ENCODE measurements around the gene IKZF5.

- TF ChIP-seq CTCF (IDR thresholded peaks at IDR 0.05; ENCODE audit: low read depth, low read length, missing input control): no peak
- no peak for TF ChIP-seq MAX (IDR thresholded peaks at IDR 0.05)
- no peak for TF ChIP-seq TAF1 (conservative IDR thresholded peaks at IDR 0.05)
- no peak for TF ChIP-seq RAD21 (IDR thresholded peaks at IDR 0.05)
- no peak for TF ChIP-seq ATF3 (IDR thresholded peaks at IDR 0.05)
- TF ChIP-seq JUND (IDR thresholded peaks at IDR 0.05): no peak
- TF ChIP-seq EGR1 (IDR thresholded peaks at IDR 0.05; ENCODE audit: low read depth in 2 of 2): no peak
- TF ChIP-seq, protein P1, sequence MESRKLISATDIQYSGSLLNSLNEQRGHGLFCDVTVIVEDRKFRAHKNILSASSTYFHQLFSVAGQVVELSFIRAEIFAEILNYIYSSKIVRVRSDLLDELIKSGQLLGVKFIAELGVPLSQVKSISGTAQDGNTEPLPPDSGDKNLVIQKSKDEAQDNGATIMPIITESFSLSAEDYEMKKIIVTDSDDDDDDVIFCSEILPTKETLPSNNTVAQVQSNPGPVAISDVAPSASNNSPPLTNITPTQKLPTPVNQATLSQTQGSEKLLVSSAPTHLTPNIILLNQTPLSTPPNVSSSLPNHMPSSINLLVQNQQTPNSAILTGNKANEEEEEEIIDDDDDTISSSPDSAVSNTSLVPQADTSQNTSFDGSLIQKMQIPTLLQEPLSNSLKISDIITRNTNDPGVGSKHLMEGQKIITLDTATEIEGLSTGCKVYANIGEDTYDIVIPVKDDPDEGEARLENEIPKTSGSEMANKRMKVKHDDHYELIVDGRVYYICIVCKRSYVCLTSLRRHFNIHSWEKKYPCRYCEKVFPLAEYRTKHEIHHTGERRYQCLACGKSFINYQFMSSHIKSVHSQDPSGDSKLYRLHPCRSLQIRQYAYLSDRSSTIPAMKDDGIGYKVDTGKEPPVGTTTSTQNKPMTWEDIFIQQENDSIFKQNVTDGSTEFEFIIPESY (IDR thresholded peaks at IDR 0.05): no peak
- TF ChIP-seq REST (IDR thresholded peaks at IDR 0.05): no peak
- TF ChIP-seq YY1 (IDR thresholded peaks at IDR 0.05): no peak
- no peak for TF ChIP-seq RXRA (IDR thresholded peaks at IDR 0.05)
- no peak for TF ChIP-seq GABPA (IDR thresholded peaks at IDR 0.05 in 1 of 2, conservative IDR thresholded peaks at IDR 0.05 in 1 of 2)
- no peak for TF ChIP-seq HNF4G (IDR thresholded peaks at IDR 0.05)
- TF ChIP-seq SP1 (IDR thresholded peaks at IDR 0.05): no peak
Measured at GRCh38 chr10:122957474-122957873, 51.1 kb downstream of the IKZF5 start.

Measured in liver (tissue), 3 donors.